ENCODE data around the gene TANC1. TPM values are rescaled to one million over a fixed set of nuclear protein-coding genes. Genes with fewer than 3 reads are reported as not detected.

Gene TANC1
- total and polyA plus RNA-seq, 2 experiments from 2014 or later = 8.2 to 12.1 TPM

DNA sequence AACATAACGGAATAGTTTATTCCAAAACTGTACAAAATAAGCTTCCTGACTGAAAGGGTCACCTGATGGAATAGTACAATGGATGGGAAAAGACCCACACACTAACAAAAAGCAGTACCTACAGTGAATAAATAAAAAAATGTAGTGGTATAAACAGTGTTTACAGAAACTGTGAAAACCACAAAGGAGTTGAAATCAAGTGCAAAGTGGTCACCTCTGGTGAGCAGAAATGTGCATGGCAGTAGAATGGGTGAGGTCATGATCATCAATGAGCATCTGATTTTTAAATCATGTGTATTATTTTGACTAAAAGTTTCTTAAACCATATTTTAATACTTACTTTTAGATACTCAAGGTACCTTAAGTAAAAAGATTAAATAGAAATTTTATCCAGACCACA lies 306.7 kb downstream of the TANC1 start:
- H3F3A ChIP-seq (ENCODE audit: insufficient read depth) = no peaks in the 10 kb centered on the region
- no peak overlapping the region for H3K27ac ChIP-seq
- H2AFZ ChIP-seq = no peak overlapping the region
- H3K9me2 ChIP-seq (ENCODE audit: insufficient read depth) = no peaks in the 10 kb centered on the region
- no peaks in the 10 kb centered on the region for H3K9me3 ChIP-seq (ENCODE audit: low read depth)
- no peak for TF ChIP-seq EZH2 (IDR thresholded peaks at IDR 0.05; ENCODE audit: insufficient read depth, poor library complexity, severe bottlenecking)
- TF ChIP-seq EZH2phosphoT487 (IDR thresholded peaks at IDR 0.05; ENCODE audit: insufficient read depth, low read depth) = no peak
- H3K4me3 ChIP-seq = no peak overlapping the region
- H3K9ac ChIP-seq = no peak overlapping the region
- 0 out of 2 replicates have a peak, but pooled peaks cover 5% of the 10 kb centered on the region for H3K36me3 ChIP-seq (ENCODE audit: low read depth)
- no peaks in the 10 kb centered on the region for H3K27me3 ChIP-seq (replicated peaks; ENCODE audit: insufficient read depth)
- no peaks in the 10 kb centered on the region for H3K4me1 ChIP-seq (ENCODE audit: insufficient read depth)
- H3K4me2 ChIP-seq (ENCODE audit: unreplicated experiment) = no peak overlapping the region
- DNase-seq = no peak
- 100% methylated on average over 1 of the region's 1 CpG for WGBS, 2 experiments (ENCODE audit: low coverage in 1 of 2, low lambda C conversion rate in 2 of 2, missing lambda C conversion rate in 2 of 2)
- in situ Hi-C loops (cut with MboI) = no loop called here
- no peaks in the 10 kb centered on the region for H3K79me2 ChIP-seq (ENCODE audit: insufficient read depth)
- H4K20me1 ChIP-seq (ENCODE audit: insufficient read depth) = no peaks in the 10 kb centered on the region

DNA sequence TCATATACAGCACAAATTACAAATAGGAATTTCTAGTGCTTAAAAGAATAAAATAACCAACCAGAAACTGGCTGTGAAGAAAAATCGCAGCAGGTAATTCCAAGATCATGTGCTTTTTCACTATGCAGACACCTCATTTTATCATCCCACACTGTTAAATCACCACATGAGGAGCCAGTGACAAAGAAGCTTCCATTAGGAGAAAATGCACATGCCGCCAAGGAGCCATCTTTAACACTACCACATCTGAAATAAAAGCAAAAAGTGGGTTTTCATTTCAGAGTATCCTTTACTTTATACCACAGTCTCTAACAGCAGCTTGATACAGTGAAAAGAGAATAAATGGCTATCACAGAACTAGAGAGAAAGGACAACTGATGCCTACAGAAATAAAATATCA lies 311.3 kb downstream of the TANC1 start:
- Histone ChIP-seq H3K9me2 (ENCODE audit: insufficient read depth) (no peaks in the 10 kb centered on the region), H3K36me3 (ENCODE audit: low read depth) (no peaks in the 10 kb centered on the region), H3K27me3 (replicated peaks; ENCODE audit: insufficient read depth) (no peaks in the 10 kb centered on the region), H3F3A (ENCODE audit: insufficient read depth) (no peaks in the 10 kb centered on the region), H3K4me3 (no peak overlapping the region), H3K4me2 (ENCODE audit: unreplicated experiment) (no peak overlapping the region), H3K79me2 (ENCODE audit: insufficient read depth) (no peaks in the 10 kb centered on the region), H4K20me1 (ENCODE audit: insufficient read depth) (no peaks in the 10 kb centered on the region), H3K9ac (no peak overlapping the region), H3K9me3 (ENCODE audit: low read depth) (no peaks in the 10 kb centered on the region), H3K27ac (no peak overlapping the region), H3K4me1 (ENCODE audit: insufficient read depth) (no peaks in the 10 kb centered on the region), H2AFZ (no peak overlapping the region)
- TF ChIP-seq EZH2 (IDR thresholded peaks at IDR 0.05; ENCODE audit: insufficient read depth, poor library complexity, severe bottlenecking) (no peak), EZH2phosphoT487 (IDR thresholded peaks at IDR 0.05; ENCODE audit: insufficient read depth, low read depth) (no peak)
- in situ Hi-C loops (cut with MboI) = no loop called here
- DNase-seq = no peak
- 98 to 100% methylated on average over 2 of the region's 2 CpGs for WGBS, 2 experiments (ENCODE audit: low coverage in 1 of 2, low lambda C conversion rate in 2 of 2, missing lambda C conversion rate in 2 of 2)

DNA sequence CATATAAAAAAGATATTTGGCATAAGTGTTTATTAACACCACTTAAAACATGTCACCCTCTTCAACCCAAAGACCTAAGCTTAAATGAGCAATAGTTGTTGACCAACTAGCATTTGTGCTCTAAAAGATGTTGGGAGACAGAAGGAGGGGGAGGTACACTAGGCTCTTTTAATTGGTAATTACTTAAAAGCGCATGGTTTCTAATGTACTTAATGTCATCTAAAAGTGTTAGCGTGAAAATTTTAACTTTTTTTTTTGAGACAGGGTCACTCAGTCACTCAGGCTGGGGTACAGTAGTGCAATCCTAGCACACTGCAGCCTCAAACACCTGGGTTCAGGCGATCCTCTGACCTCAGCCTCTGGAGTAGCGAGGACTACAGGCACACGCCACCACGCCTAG lies 312.6 kb downstream of the TANC1 start:
- Histone ChIP-seq H3F3A (ENCODE audit: insufficient read depth) (no peaks in the 10 kb centered on the region), H3K4me2 (ENCODE audit: unreplicated experiment) (no peak overlapping the region), H3K9me2 (ENCODE audit: insufficient read depth) (no peaks in the 10 kb centered on the region), H3K9ac (no peak overlapping the region), H3K36me3 (ENCODE audit: low read depth) (no peaks in the 10 kb centered on the region), H3K4me3 (no peak overlapping the region), H3K27ac (no peak overlapping the region), H3K9me3 (ENCODE audit: low read depth) (no peaks in the 10 kb centered on the region), H3K4me1 (ENCODE audit: insufficient read depth) (no peaks in the 10 kb centered on the region), H2AFZ (no peak overlapping the region), H4K20me1 (ENCODE audit: insufficient read depth) (no peaks in the 10 kb centered on the region), H3K27me3 (replicated peaks; ENCODE audit: insufficient read depth) (no peaks in the 10 kb centered on the region), H3K79me2 (ENCODE audit: insufficient read depth) (no peaks in the 10 kb centered on the region)
- 95 to 97% methylated on average over 6 of the region's 6 CpGs for WGBS, 2 experiments (ENCODE audit: low coverage in 1 of 2, low lambda C conversion rate in 2 of 2, missing lambda C conversion rate in 2 of 2)
- DNase-seq = no peak
- in situ Hi-C loops (cut with MboI) = no loop called here
- TF ChIP-seq EZH2phosphoT487 (IDR thresholded peaks at IDR 0.05; ENCODE audit: insufficient read depth, low read depth) (no peak), EZH2 (IDR thresholded peaks at IDR 0.05; ENCODE audit: insufficient read depth, poor library complexity, severe bottlenecking) (no peak)

Small RNAs within 50 kb of the gene (microRNA-seq; reads per million reads assigned to microRNA genes)
- gene MIR6888 (ENCODE audit: borderline number of aligned reads) = not detected

Small RNAs within 50 kb of the gene (small RNA-seq; reads per million reads assigned to genes)
- gene MIR6888 (ENCODE audit: low read depth, low replicate concordance) = not detected
- 0.50 reads per million for gene RNU2-21P (ENCODE audit: low read depth, low replicate concordance)
- not detected for gene RNU6-580P (ENCODE audit: low read depth, low replicate concordance)

Other genes starting within 250 kb of the TANC1 start
- gene DAPL1, start 173.3 kb upstream of the TANC1 start, total RNA-seq (2014; rRNA removed; shearing (Covaris generic)) = not detected in 2 replicates
- gene DAPL1, start 173.3 kb upstream of the TANC1 start, polyA plus RNA-seq (2016; fragmentation: Nextera tagmentation; extraction: Ambion mirVana) = not detected in 2 replicates

All from GM23248 (cell line).